ENCODE results near the gene COG3.
"Not testable (repeated sequence)": the region's sequence is repeated elsewhere in the genome, so short reads cannot be mapped to it uniquely, and the experiment has no call there.

GRCh38 chr13:45419389-45419788 lies 45.4 kb upstream of the COG3 start:
- not testable (repeated sequence) for TF ChIP-seq CTCF (IDR thresholded peaks at IDR 0.05; ENCODE audit: low read length); EZH2 (optimal IDR thresholded peaks at IDR 0.05; ENCODE audit: low read depth, low read length); EZH2phosphoT487 (IDR thresholded peaks at IDR 0.05; ENCODE audit: low read length)

All from MM.1S (cell line).